ENCODE results near the gene CMTR2.

Gene CMTR2

DNA sequence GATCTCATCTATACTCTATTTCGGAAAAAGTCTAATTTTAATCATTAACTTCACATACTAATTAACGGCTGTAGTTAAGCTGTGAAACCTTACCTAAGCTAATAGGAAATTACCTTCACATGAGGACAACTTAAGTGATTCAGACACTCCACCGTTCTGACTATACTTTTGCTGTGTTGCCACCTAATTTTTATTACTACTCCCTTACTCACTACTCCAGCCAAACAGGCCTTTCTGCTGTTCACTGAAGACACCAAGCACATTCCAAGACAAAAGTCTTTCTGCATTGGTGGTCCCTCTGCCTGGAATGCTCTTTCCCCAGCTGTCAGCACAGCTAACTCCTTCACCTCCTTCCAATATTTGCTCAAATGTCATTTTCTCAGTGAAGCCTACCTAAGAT is 1.3 kb downstream of the CMTR2 start:
- Mint-ChIP-seq H3K27ac (peak overlapping the region; percentile 94 to 99 (median 98)), H3K27me3 (ENCODE audit: low read depth) (no peaks in the 10 kb centered on the region), H3K4me3 (peak overlapping the region; percentile 86 to 92 (median 90)), H3K4me1 (peaks cover 34% of the 10 kb centered on the region), H3K36me3 (ENCODE audit: low read depth) (peaks cover 49% of the 10 kb centered on the region), H3K9me3 (peaks cover 5% of the 10 kb centered on the region)
- TF ChIP-seq CTCF (IDR thresholded peaks at IDR 0.05; ENCODE audit: unreplicated experiment in 3 of 3), result no peak

DNA sequence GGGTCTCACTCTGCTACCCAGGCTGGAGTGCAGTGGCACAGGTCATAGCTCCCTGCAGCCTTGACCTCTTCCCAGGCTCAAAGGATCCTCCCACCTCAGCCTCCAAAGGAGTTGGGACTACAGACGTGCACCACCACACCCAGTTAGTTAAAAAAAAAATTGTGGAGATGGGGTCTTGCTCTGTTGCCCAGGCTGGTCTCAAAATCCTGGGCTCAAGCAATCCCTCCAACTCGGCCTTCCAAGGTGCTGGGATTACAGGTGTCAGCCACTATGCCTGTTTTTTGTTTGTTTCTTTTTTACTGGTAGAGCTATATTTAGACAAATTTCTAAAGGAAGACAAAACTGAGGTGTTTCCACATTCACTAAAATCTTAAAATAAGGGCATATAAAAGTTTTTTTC is 1.7 kb downstream of the CMTR2 start:
- Mint-ChIP-seq H3K9me3 (peaks cover 5% of the 10 kb centered on the region), H3K27ac (peak overlapping the region in 2 of 3 experiments; percentile 94 to 98), H3K36me3 (ENCODE audit: low read depth) (peaks cover 53% of the 10 kb centered on the region), H3K4me3 (peak overlapping the region; percentile 86 to 92 (median 90)), H3K4me1 (peaks cover 34% of the 10 kb centered on the region), H3K27me3 (ENCODE audit: low read depth) (no peaks in the 10 kb centered on the region)
- no peak for TF ChIP-seq CTCF (IDR thresholded peaks at IDR 0.05; ENCODE audit: unreplicated experiment in 3 of 3)

- Mint-ChIP-seq H3K9me3 (peaks cover 5% of the 10 kb centered on the region), H3K27ac (no peak overlapping the region), H3K4me3 (peak overlapping the region in 1 of 3 experiments; percentile 45), H3K4me1 (peaks cover 33% of the 10 kb centered on the region), H3K27me3 (ENCODE audit: low read depth) (no peaks in the 10 kb centered on the region), H3K36me3 (ENCODE audit: low read depth) (peaks cover 62% of the 10 kb centered on the region)
- no peak for TF ChIP-seq CTCF (IDR thresholded peaks at IDR 0.05; ENCODE audit: unreplicated experiment in 3 of 3)
These were observed 5.6 kb downstream of the CMTR2 start for GRCh38 chr16:71283612-71284011.

DNA sequence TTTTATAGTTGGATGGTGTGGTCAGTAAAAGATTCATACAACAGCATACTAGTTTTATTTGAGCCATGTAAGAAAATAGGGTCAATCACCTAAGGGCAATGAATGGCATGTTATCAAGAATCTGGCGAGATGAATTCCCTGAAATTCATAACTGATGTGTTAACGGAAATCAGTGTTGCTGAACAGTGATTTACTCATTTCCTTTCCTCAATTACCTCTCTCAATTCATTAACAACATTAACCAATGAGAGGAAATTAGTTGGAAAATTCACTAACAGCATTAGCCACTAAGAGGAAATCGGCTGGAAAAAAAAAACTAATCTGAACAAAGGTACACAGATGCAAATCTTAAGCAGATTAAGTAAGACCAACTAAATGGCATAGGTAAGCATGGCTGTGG is 6.3 kb downstream of the CMTR2 start:
- Mint-ChIP-seq H3K27me3 (ENCODE audit: low read depth) (no peaks in the 10 kb centered on the region), H3K27ac (no peak overlapping the region), H3K4me1 (peaks cover 26% of the 10 kb centered on the region), H3K9me3 (peaks cover 5% of the 10 kb centered on the region), H3K36me3 (ENCODE audit: low read depth) (peaks cover 60% of the 10 kb centered on the region), H3K4me3 (no peak overlapping the region)
- TF ChIP-seq CTCF (IDR thresholded peaks at IDR 0.05; ENCODE audit: unreplicated experiment in 3 of 3), result no peak

DNA sequence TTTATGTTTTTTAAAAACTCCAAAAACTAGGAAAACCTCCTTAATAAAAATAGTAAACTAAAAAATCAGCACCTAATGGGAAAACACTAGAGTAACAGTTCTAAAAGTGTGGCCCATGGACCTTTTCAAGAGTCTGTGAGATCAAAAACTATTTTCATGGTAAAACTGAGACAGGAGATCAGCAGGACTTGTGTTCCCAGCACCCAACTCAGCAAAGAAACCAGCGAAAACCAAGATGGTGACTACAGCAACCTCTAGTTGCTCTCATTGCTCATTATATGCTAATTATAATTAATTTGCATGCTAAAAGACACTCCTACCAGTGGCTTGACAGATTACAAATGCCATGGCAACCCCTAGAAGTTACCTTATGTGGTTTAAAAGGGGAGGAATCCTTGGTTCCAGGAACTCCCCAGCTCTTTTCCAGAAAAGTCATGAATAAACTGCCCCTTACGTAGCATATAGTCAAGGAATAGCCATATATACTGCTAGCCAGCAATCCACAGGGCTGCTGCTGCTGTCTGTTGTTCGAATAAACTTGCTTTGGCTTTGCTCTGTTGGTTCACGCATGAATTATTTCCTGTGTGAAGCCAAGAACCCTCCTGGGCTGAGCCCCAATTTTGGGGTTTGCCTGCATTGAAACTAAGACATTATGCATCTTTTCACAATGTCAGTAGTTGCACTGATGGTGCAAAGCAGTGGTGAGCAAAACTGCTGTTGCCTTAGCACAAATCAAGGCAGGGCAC is 12.4 kb downstream of the CMTR2 start:
- H3K9me3 Mint-ChIP-seq, result peaks cover 13% of the 10 kb centered on the region
- no peaks in the 10 kb centered on the region for H3K4me1 Mint-ChIP-seq
- H3K4me3 Mint-ChIP-seq, result no peak overlapping the region
- no peak overlapping the region for H3K27ac Mint-ChIP-seq
- H3K27me3 Mint-ChIP-seq (ENCODE audit: low read depth), result no peaks in the 10 kb centered on the region
- TF ChIP-seq CTCF (IDR thresholded peaks at IDR 0.05; ENCODE audit: unreplicated experiment in 3 of 3), result no peak
- H3K36me3 Mint-ChIP-seq (ENCODE audit: low read depth), result peaks cover 23% of the 10 kb centered on the region

- H3K36me3 Mint-ChIP-seq (ENCODE audit: low read depth), result peaks cover 19% of the 10 kb centered on the region
- H3K27ac Mint-ChIP-seq, result no peak overlapping the region
- no peaks in the 10 kb centered on the region for H3K4me1 Mint-ChIP-seq
- TF ChIP-seq CTCF (IDR thresholded peaks at IDR 0.05; ENCODE audit: unreplicated experiment in 3 of 3), result no peak
- H3K9me3 Mint-ChIP-seq, result peaks cover 31% of the 10 kb centered on the region
- H3K4me3 Mint-ChIP-seq, result no peak overlapping the region
- peaks cover 6% of the 10 kb centered on the region for H3K27me3 Mint-ChIP-seq (ENCODE audit: low read depth)
These were observed 15.8 kb downstream of the CMTR2 start for GRCh38 chr16:71273384-71273783.
